ENCODE data around the gene EAPP.
"Not testable (repeated sequence)": the region's sequence is repeated elsewhere in the genome, so short reads cannot be mapped to it uniquely, and the experiment has no call there.

The EAPP gene

GRCh38 chr14:34554540-34555250, 15.2 kb upstream of the EAPP start:
- H3K9ac ChIP-seq (ENCODE audit: low read length): no peak overlapping the region
- H3K9me3 ChIP-seq (ENCODE audit: low read length): no peaks in the 10 kb centered on the region
- no peaks in the 10 kb centered on the region for H3K4me1 ChIP-seq (ENCODE audit: insufficient read depth, low read length)
- H3K27ac ChIP-seq (ENCODE audit: low read depth, low read length): peak overlapping the region; percentile 35
- no peaks in the 10 kb centered on the region for H3K36me3 ChIP-seq (ENCODE audit: insufficient read depth, low read length)
- no peak overlapping the region for H3K4me3 ChIP-seq (ENCODE audit: low read depth in 1 of 2, low read length in 2 of 2)
- no peaks in the 10 kb centered on the region for H3K27me3 ChIP-seq (ENCODE audit: control insufficient read depth in 1 of 2, insufficient read depth in 2 of 2, low read length in 2 of 2)

GRCh38 chr14:34549276-34549966, 9.9 kb upstream of the EAPP start:
- not testable (repeated sequence) for H3K4me3 ChIP-seq (ENCODE audit: low read depth in 1 of 2, low read length in 2 of 2); H3K36me3 ChIP-seq (ENCODE audit: insufficient read depth, low read length); H3K4me1 ChIP-seq (ENCODE audit: insufficient read depth, low read length); H3K27ac ChIP-seq (ENCODE audit: low read depth, low read length); H3K9ac ChIP-seq (ENCODE audit: low read length); H3K27me3 ChIP-seq (ENCODE audit: control insufficient read depth in 1 of 2, insufficient read depth in 2 of 2, low read length in 2 of 2); H3K9me3 ChIP-seq (ENCODE audit: low read length)

- H3K9ac ChIP-seq (ENCODE audit: low read length): no peak overlapping the region
- no peak overlapping the region for H3K4me3 ChIP-seq (ENCODE audit: low read depth in 1 of 2, low read length in 2 of 2)
Observed at GRCh38 chr14:34548472-34548981, 9.0 kb upstream of the EAPP start.

GRCh38 chr14:34547136-34547520, 7.6 kb upstream of the EAPP start:
- H3K36me3 ChIP-seq (ENCODE audit: insufficient read depth, low read length); H3K4me3 ChIP-seq (ENCODE audit: low read depth in 1 of 2, low read length in 2 of 2); H3K9ac ChIP-seq (ENCODE audit: low read length); H3K27ac ChIP-seq (ENCODE audit: low read depth, low read length); H3K4me1 ChIP-seq (ENCODE audit: insufficient read depth, low read length); H3K27me3 ChIP-seq (ENCODE audit: control insufficient read depth in 1 of 2, insufficient read depth in 2 of 2, low read length in 2 of 2); H3K9me3 ChIP-seq (ENCODE audit: low read length): not testable (repeated sequence)

More at GRCh38 chr14:34548472-34548981, 9.0 kb upstream of the EAPP start:
- Histone ChIP-seq H3K36me3 (ENCODE audit: insufficient read depth, low read length) (no peaks in the 10 kb centered on the region), H3K27ac (ENCODE audit: low read depth, low read length) (no peak overlapping the region), H3K27me3 (ENCODE audit: control insufficient read depth in 1 of 2, insufficient read depth in 2 of 2, low read length in 2 of 2) (no peaks in the 10 kb centered on the region), H3K9me3 (ENCODE audit: low read length) (no peaks in the 10 kb centered on the region), H3K4me1 (ENCODE audit: insufficient read depth, low read length) (no peaks in the 10 kb centered on the region)

GRCh38 chr14:34546272-34547135, 7.0 kb upstream of the EAPP start:
- not testable (repeated sequence) for H3K4me3 ChIP-seq (ENCODE audit: low read depth in 1 of 2, low read length in 2 of 2); H3K4me1 ChIP-seq (ENCODE audit: insufficient read depth, low read length); H3K9ac ChIP-seq (ENCODE audit: low read length); H3K9me3 ChIP-seq (ENCODE audit: low read length); H3K27ac ChIP-seq (ENCODE audit: low read depth, low read length); H3K27me3 ChIP-seq (ENCODE audit: control insufficient read depth in 1 of 2, insufficient read depth in 2 of 2, low read length in 2 of 2); H3K36me3 ChIP-seq (ENCODE audit: insufficient read depth, low read length)

- H3K9ac ChIP-seq (ENCODE audit: low read length); H3K9me3 ChIP-seq (ENCODE audit: low read length); H3K36me3 ChIP-seq (ENCODE audit: insufficient read depth, low read length); H3K27me3 ChIP-seq (ENCODE audit: control insufficient read depth in 1 of 2, insufficient read depth in 2 of 2, low read length in 2 of 2): not testable (repeated sequence)
- Histone ChIP-seq H3K27ac (ENCODE audit: low read depth, low read length) (peak overlapping the region; percentile 90), H3K4me3 (ENCODE audit: low read depth in 1 of 2, low read length in 2 of 2) (peak overlapping the region in 1 of 2 donors; percentile 96), H3K4me1 (ENCODE audit: insufficient read depth, low read length) (peaks cover 16% of the 10 kb centered on the region)
Observed at GRCh38 chr14:34540181-34541059, 919 bp upstream of the EAPP start.

- Histone ChIP-seq H3K9ac (ENCODE audit: low read length) (peak overlapping the region; percentile 97), H3K27ac (ENCODE audit: low read depth, low read length) (peak overlapping the region; percentile 90), H3K36me3 (ENCODE audit: insufficient read depth, low read length) (peaks cover 5% of the 10 kb centered on the region), H3K27me3 (ENCODE audit: control insufficient read depth in 1 of 2, insufficient read depth in 2 of 2, low read length in 2 of 2) (no peaks in the 10 kb centered on the region), H3K4me3 (ENCODE audit: low read depth in 1 of 2, low read length in 2 of 2) (peak overlapping the region; percentile 75 to 96), H3K9me3 (ENCODE audit: low read length) (no peaks in the 10 kb centered on the region), H3K4me1 (ENCODE audit: insufficient read depth, low read length) (peaks cover 16% of the 10 kb centered on the region)
Observed at GRCh38 chr14:34538871-34539406, 562 bp downstream of the EAPP start.

GRCh38 chr14:34538096-34538495, 1.4 kb downstream of the EAPP start:
- Histone ChIP-seq H3K4me1 (ENCODE audit: insufficient read depth, low read length) (peaks cover 16% of the 10 kb centered on the region), H3K27ac (ENCODE audit: low read depth, low read length) (peak overlapping the region; percentile 90), H3K9ac (ENCODE audit: low read length) (peak overlapping the region; percentile 97)
- not testable (repeated sequence) for H3K27me3 ChIP-seq (ENCODE audit: control insufficient read depth in 1 of 2, insufficient read depth in 2 of 2, low read length in 2 of 2); H3K4me3 ChIP-seq (ENCODE audit: low read depth in 1 of 2, low read length in 2 of 2); H3K36me3 ChIP-seq (ENCODE audit: insufficient read depth, low read length); H3K9me3 ChIP-seq (ENCODE audit: low read length)

GRCh38 chr14:34537677-34538009, 1.9 kb downstream of the EAPP start:
- no peak overlapping the region for H3K9ac ChIP-seq (ENCODE audit: low read length)
- no peaks in the 10 kb centered on the region for H3K9me3 ChIP-seq (ENCODE audit: low read length)
- peaks cover 16% of the 10 kb centered on the region for H3K4me1 ChIP-seq (ENCODE audit: insufficient read depth, low read length)
- H3K27ac ChIP-seq (ENCODE audit: low read depth, low read length): no peak overlapping the region
- no peak overlapping the region for H3K4me3 ChIP-seq (ENCODE audit: low read depth in 1 of 2, low read length in 2 of 2)
- peaks cover 11% of the 10 kb centered on the region for H3K36me3 ChIP-seq (ENCODE audit: insufficient read depth, low read length)
- H3K27me3 ChIP-seq (ENCODE audit: control insufficient read depth in 1 of 2, insufficient read depth in 2 of 2, low read length in 2 of 2): no peaks in the 10 kb centered on the region

- H3K4me3 ChIP-seq (ENCODE audit: low read depth in 1 of 2, low read length in 2 of 2): no peak overlapping the region
- peaks cover 17% of the 10 kb centered on the region for H3K36me3 ChIP-seq (ENCODE audit: insufficient read depth, low read length)
- no peak overlapping the region for H3K9ac ChIP-seq (ENCODE audit: low read length)
Observed at GRCh38 chr14:34536951-34537676, 2.4 kb downstream of the EAPP start.

More at GRCh38 chr14:34536951-34537676, 2.4 kb downstream of the EAPP start:
- no peaks in the 10 kb centered on the region for H3K27me3 ChIP-seq (ENCODE audit: control insufficient read depth in 1 of 2, insufficient read depth in 2 of 2, low read length in 2 of 2)
- H3K27ac ChIP-seq (ENCODE audit: low read depth, low read length): no peak overlapping the region
- no peaks in the 10 kb centered on the region for H3K9me3 ChIP-seq (ENCODE audit: low read length)
- H3K4me1 ChIP-seq (ENCODE audit: insufficient read depth, low read length): peaks cover 16% of the 10 kb centered on the region
